Loucy (cell line): ENCODE measurements around the gene ZBTB16.

Experiments
- CTCF ChIP-seq: fragments of 200-600 bp; sonication (generic); conservative IDR thresholded peaks from 2 replicates; pipeline ENCODE4 v1.5.1; 2014; ENCODE audit warnings: mild to moderate bottlenecking, antibody characterized with exemption, low read length
- EZH2phosphoT487 ChIP-seq: fragments of 200-600 bp; IDR thresholded peaks from 2 replicates; pipeline ENCODE4 v1.6.1; 2018; ENCODE audit warnings: antibody characterized with exemption, mild to moderate bottlenecking, moderate library complexity, borderline replicate concordance

- no peak for TF ChIP-seq CTCF
- no peak for TF ChIP-seq EZH2phosphoT487
Measured at GRCh38 chr11:114050258-114050927, 9.1 kb upstream of the ZBTB16 start.
